Peyer's patch (tissue), 4 donors: ENCODE measurements around the gene PRKCG.
"Not testable (repeated sequence)": the region's sequence is repeated elsewhere in the genome, so short reads cannot be mapped to it uniquely, and the experiment has no call there.

Experiments used
- POLR2A ChIP-seq, 2 donors: fragments of 450-650 bp; IDR thresholded peaks; one replicate each; pipeline ENCODE4 v1.5.1; 2017; ENCODE audit warnings: antibody characterized with exemption in 2 of 2, mild to moderate bottlenecking in 2 of 2, moderate library complexity in 2 of 2
- TF ChIP-seq, protein P1 (sequence below), 6 experiments: fragments of 450-650 bp in 4 of 6; fragments of 200-600 bp in 2 of 6; sonication (generic) in 1 of 6; IDR thresholded peaks; one replicate each; pipeline ENCODE4 v1.5.1; 2017 to 2019; ENCODE audit warnings: antibody characterized with exemption in 6 of 6, mild to moderate bottlenecking in 3 of 6, moderate library complexity in 1 of 6

DNA sequence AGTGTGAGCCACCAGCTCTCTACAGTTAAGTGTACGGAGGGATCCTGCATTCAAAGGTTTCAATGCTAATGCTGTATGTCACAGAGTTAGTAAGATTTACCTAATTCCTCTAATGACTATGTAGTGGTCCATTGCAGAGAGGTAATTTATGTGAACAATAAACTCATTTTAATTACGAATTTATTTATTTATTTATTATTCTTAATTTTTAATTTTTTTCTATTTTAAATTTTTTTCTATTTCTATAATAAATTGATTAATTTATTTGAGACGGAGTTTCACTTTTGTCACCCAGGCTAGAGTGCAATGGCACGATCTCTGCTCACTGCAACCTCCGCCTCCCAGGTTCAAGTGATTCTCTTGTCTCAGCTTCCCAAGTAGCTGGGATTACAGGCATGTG, 66.6 kb downstream of the PRKCG start:
- TF ChIP-seq POLR2A (IDR thresholded peaks at IDR 0.05) = not testable (repeated sequence)
- TF ChIP-seq, protein P1, sequence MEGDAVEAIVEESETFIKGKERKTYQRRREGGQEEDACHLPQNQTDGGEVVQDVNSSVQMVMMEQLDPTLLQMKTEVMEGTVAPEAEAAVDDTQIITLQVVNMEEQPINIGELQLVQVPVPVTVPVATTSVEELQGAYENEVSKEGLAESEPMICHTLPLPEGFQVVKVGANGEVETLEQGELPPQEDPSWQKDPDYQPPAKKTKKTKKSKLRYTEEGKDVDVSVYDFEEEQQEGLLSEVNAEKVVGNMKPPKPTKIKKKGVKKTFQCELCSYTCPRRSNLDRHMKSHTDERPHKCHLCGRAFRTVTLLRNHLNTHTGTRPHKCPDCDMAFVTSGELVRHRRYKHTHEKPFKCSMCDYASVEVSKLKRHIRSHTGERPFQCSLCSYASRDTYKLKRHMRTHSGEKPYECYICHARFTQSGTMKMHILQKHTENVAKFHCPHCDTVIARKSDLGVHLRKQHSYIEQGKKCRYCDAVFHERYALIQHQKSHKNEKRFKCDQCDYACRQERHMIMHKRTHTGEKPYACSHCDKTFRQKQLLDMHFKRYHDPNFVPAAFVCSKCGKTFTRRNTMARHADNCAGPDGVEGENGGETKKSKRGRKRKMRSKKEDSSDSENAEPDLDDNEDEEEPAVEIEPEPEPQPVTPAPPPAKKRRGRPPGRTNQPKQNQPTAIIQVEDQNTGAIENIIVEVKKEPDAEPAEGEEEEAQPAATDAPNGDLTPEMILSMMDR (IDR thresholded peaks at IDR 0.05) = not testable (repeated sequence)
